Measurements from ENCODE around the gene FTH1. TPM values are rescaled to one million over a fixed set of nuclear protein-coding genes. Genes with fewer than 3 reads are reported as not detected.
A peak's percentile ranks its signal among the peaks of the same experiment; 100 is the strongest.

The FTH1 gene
- total RNA-seq, 2 donors from 2014 or later, result 2,226 to 2,809 TPM

- H3K4me3 ChIP-seq (ENCODE audit: low read length), result no peak overlapping the region
- no peak for TF ChIP-seq CTCF (conservative IDR thresholded peaks at IDR 0.05)
- Mint-ChIP-seq H3K27ac (no peak overlapping the region), H3K9me3 (no peaks in the 10 kb centered on the region), H3K4me1 (no peaks in the 10 kb centered on the region), H3K4me3 (no peak overlapping the region), H3K27me3 (ENCODE audit: insufficient read depth) (peaks cover 30% of the 10 kb centered on the region), H3K36me3 (ENCODE audit: low read depth) (no peaks in the 10 kb centered on the region)
- H3K36me3 ChIP-seq (ENCODE audit: control insufficient read depth, insufficient read depth, low read length), result no peaks in the 10 kb centered on the region
- no peak for DNase-seq
- no peaks in the 10 kb centered on the region for H3K9me3 ChIP-seq (ENCODE audit: control insufficient read depth, low read length)
- no peaks in the 10 kb centered on the region for H3K4me1 ChIP-seq (ENCODE audit: control insufficient read depth, insufficient read depth, low read length)
- H3K9ac ChIP-seq (ENCODE audit: extremely low read depth, low read length, poor library complexity, severe bottlenecking), result no peak overlapping the region
- H3K27me3 ChIP-seq (ENCODE audit: control insufficient read depth, insufficient read depth, low read length, poor library complexity, severe bottlenecking), result peaks cover 39% of the 10 kb centered on the region
- 89 to 93% methylated on average over 4 to 7 of the region's 7 CpGs for WGBS, 2 experiments (ENCODE audit: insufficient coverage in 1 of 2, insufficient read length in 1 of 2)
- no peak overlapping the region for H3K27ac ChIP-seq (ENCODE audit: low read depth, low read length)
Measured at GRCh38 chr11:61957021-61957770, 10.2 kb downstream of the FTH1 start.

- WGBS, 2 experiments (ENCODE audit: insufficient coverage in 1 of 2, insufficient read length in 1 of 2), result 91 to 97% methylated on average over 8 to 20 of the region's 20 CpGs
- Histone ChIP-seq H3K9me3 (ENCODE audit: control insufficient read depth, low read length) (no peaks in the 10 kb centered on the region), H3K9ac (ENCODE audit: extremely low read depth, low read length, poor library complexity, severe bottlenecking) (no peak overlapping the region), H3K4me3 (ENCODE audit: low read length) (no peak overlapping the region), H3K4me1 (ENCODE audit: control insufficient read depth, insufficient read depth, low read length) (no peaks in the 10 kb centered on the region), H3K27ac (ENCODE audit: low read depth, low read length) (no peak overlapping the region), H3K27me3 (ENCODE audit: control insufficient read depth, insufficient read depth, low read length, poor library complexity, severe bottlenecking) (peaks cover 39% of the 10 kb centered on the region), H3K36me3 (ENCODE audit: control insufficient read depth, insufficient read depth, low read length) (no peaks in the 10 kb centered on the region)
- Mint-ChIP-seq H3K27ac (no peak overlapping the region), H3K36me3 (ENCODE audit: low read depth) (no peaks in the 10 kb centered on the region), H3K4me3 (peak overlapping the region; percentile 26), H3K4me1 (no peaks in the 10 kb centered on the region), H3K27me3 (ENCODE audit: insufficient read depth) (peaks cover 30% of the 10 kb centered on the region), H3K9me3 (no peaks in the 10 kb centered on the region)
- DNase-seq, result no peak
- TF ChIP-seq CTCF (conservative IDR thresholded peaks at IDR 0.05), result no peak
Measured at GRCh38 chr11:61956191-61957020, 11.0 kb downstream of the FTH1 start.

GRCh38 chr11:61955422-61956135 is 11.9 kb downstream of the FTH1 start:
- H3K9me3 Mint-ChIP-seq, result no peaks in the 10 kb centered on the region
- no peak overlapping the region for H3K4me3 ChIP-seq (ENCODE audit: low read length)
- no peak overlapping the region for H3K27ac ChIP-seq (ENCODE audit: low read depth, low read length)
- H3K4me1 ChIP-seq (ENCODE audit: control insufficient read depth, insufficient read depth, low read length), result no peaks in the 10 kb centered on the region
- DNase-seq, result peak; percentile 91
- peak overlapping the region; percentile 26 for H3K4me3 Mint-ChIP-seq
- WGBS, 2 experiments (ENCODE audit: insufficient coverage in 1 of 2, insufficient read length in 1 of 2), result 17 to 22% methylated on average over 8 to 56 of the region's 56 CpGs
- H3K27ac Mint-ChIP-seq, result no peak overlapping the region
- peaks cover 30% of the 10 kb centered on the region for H3K27me3 Mint-ChIP-seq (ENCODE audit: insufficient read depth)
- H3K9me3 ChIP-seq (ENCODE audit: control insufficient read depth, low read length), result no peaks in the 10 kb centered on the region
- H3K9ac ChIP-seq (ENCODE audit: extremely low read depth, low read length, poor library complexity, severe bottlenecking), result no peak overlapping the region
- H3K4me1 Mint-ChIP-seq, result no peaks in the 10 kb centered on the region
- H3K36me3 Mint-ChIP-seq (ENCODE audit: low read depth), result no peaks in the 10 kb centered on the region
- no peak for TF ChIP-seq CTCF (conservative IDR thresholded peaks at IDR 0.05)
- no peaks in the 10 kb centered on the region for H3K36me3 ChIP-seq (ENCODE audit: control insufficient read depth, insufficient read depth, low read length)
- peaks cover 39% of the 10 kb centered on the region for H3K27me3 ChIP-seq (ENCODE audit: control insufficient read depth, insufficient read depth, low read length, poor library complexity, severe bottlenecking)

All from endodermal cell (in vitro differentiated cells).